Fibroblast of lung (primary cell): Measurements from ENCODE around the gene CYTH4. TPM values are rescaled to one million over a fixed set of nuclear protein-coding genes. Genes with fewer than 3 reads are reported as not detected.

Experiments used
- DNase-seq, 2 donors: peaks; one replicate each; pipeline versions ENCODE4 v3.0.0 to v3.0.0-alpha.2; 2010; ENCODE audit warnings: low read depth in 2 of 2
- H2AFZ ChIP-seq: 2 replicates; pipeline ENCODE4 v1.5.1; 2012; ENCODE audit warnings: low read length, control low read depth, inconsistent platforms
- H3K27ac ChIP-seq: 2 replicates; pipeline ENCODE4 v1.5.1; 2011; ENCODE audit warnings: low read length, control low read depth; ENCODE audit not compliant: insufficient read depth
- H3K27me3 ChIP-seq: 2 replicates; pipeline ENCODE4 v1.5.1; 2011; ENCODE audit warnings: mild to moderate bottlenecking, low read length; ENCODE audit not compliant: control insufficient read depth, insufficient read depth
- H3K36me3 ChIP-seq: 2 replicates; pipeline ENCODE4 v1.5.1; 2011; ENCODE audit warnings: low read length; ENCODE audit not compliant: control insufficient read depth, insufficient read depth
- H3K4me1 ChIP-seq: 2 replicates; pipeline ENCODE4 v1.5.1; 2011; ENCODE audit warnings: low read length; ENCODE audit not compliant: control insufficient read depth, insufficient read depth; ENCODE audit errors: extremely low read depth
- H3K4me2 ChIP-seq: 2 replicates; pipeline ENCODE4 v1.5.1; 2011; ENCODE audit warnings: low read length, control low read depth; ENCODE audit not compliant: insufficient read depth; ENCODE audit errors: extremely low read depth
- H3K4me3 ChIP-seq, 4 experiments: fragments of 200-600 bp in 1 of 4; sonication (generic) in 1 of 4; replicated peaks in 1 of 4; 2 replicates each; pipeline ENCODE4 v1.5.1; 2011 to 2016; ENCODE audit warnings: low read length in 4 of 4, low read depth in 3 of 4, mild to moderate bottlenecking in 3 of 4, control low read depth in 2 of 4, inconsistent platforms in 1 of 4, mixed read lengths in 1 of 4; ENCODE audit not compliant: insufficient read depth in 1 of 4; ENCODE audit errors: control extremely low read depth in 1 of 4
- H3K79me2 ChIP-seq: 2 replicates; pipeline ENCODE4 v1.5.1; 2012; ENCODE audit warnings: mild to moderate bottlenecking, low read length, inconsistent platforms; ENCODE audit not compliant: control insufficient read depth, insufficient read depth
- H3K9ac ChIP-seq: 2 replicates; pipeline ENCODE4 v1.5.1; 2011; ENCODE audit warnings: mild to moderate bottlenecking, low read length, control low read depth; ENCODE audit not compliant: insufficient read depth
- H3K9me3 ChIP-seq: 2 replicates; pipeline ENCODE4 v1.5.1; 2012; ENCODE audit warnings: low read depth, low read length; ENCODE audit not compliant: control insufficient read depth, insufficient read depth
- H4K20me1 ChIP-seq: 2 replicates; pipeline ENCODE4 v1.5.1; 2011; ENCODE audit warnings: low read length; ENCODE audit not compliant: control insufficient read depth, insufficient read depth; ENCODE audit errors: extremely low read depth
- CTCF ChIP-seq, 2 donors: IDR thresholded peaks in 1 of 2; conservative IDR thresholded peaks in 1 of 2; 1 replicate in 1 of 2; 2 replicates in 1 of 2; pipeline ENCODE4 v1.5.1; 2011 to 2012; ENCODE audit warnings: low read length in 2 of 2, control low read depth in 1 of 2, inconsistent platforms in 1 of 2, low read depth in 1 of 2, mild to moderate bottlenecking in 1 of 2
- EZH2 ChIP-seq: IDR thresholded peaks from 2 replicates; pipeline ENCODE4 v1.5.1; 2012; ENCODE audit warnings: low read length, control low read depth, mild to moderate bottlenecking; ENCODE audit errors: missing control alignments
- polyA plus RNA-seq, 2 donors: library from polyadenylated mRNA; depleted of rRNA in 1 of 2; stranded (reverse) in 1 of 2; unstranded in 1 of 2; fragments of >200 nt; gene quantifications; 2 replicates each; pipeline ENCODE4 v1.2.1, GENCODE V29; 2011 to 2012; ENCODE audit warnings: missing spikeins in 1 of 2
- total RNA-seq: library from RNA; depleted of rRNA; stranded (reverse); fragments of >200 nt; gene quantifications from 2 replicates; pipeline ENCODE4 v1.2.1, GENCODE V29; 2014

The CYTH4 gene
- total and polyA plus RNA-seq, 2 donors (not counting 1 experiment from before 2014, with no cell fraction given) = under 0.01 TPM; not detected in 1

GRCh38 chr22:37240240-37240940 is 41.9 kb upstream of the CYTH4 start:
- H2AFZ ChIP-seq = no peak overlapping the region
- no peaks in the 10 kb centered on the region for H4K20me1 ChIP-seq
- no peaks in the 10 kb centered on the region for H3K36me3 ChIP-seq
- no peak overlapping the region for H3K27ac ChIP-seq
- H3K4me3 ChIP-seq = no peak overlapping the region
- no peaks in the 10 kb centered on the region for H3K79me2 ChIP-seq
- H3K9me3 ChIP-seq = no peaks in the 10 kb centered on the region
- no peak overlapping the region for H3K9ac ChIP-seq
- TF ChIP-seq CTCF (conservative IDR thresholded peaks at IDR 0.05 in 1 of 2, IDR thresholded peaks at IDR 0.05 in 1 of 2; ENCODE audit: low read depth in 1 of 2, low read length in 2 of 2) (no peak), EZH2 (no peak)
- no peak overlapping the region for H3K4me2 ChIP-seq
- no peak for DNase-seq
- H3K4me1 ChIP-seq = peaks cover 9% of the 10 kb centered on the region
- H3K27me3 ChIP-seq = no peaks in the 10 kb centered on the region

GRCh38 chr22:37240941-37241320 is 41.4 kb upstream of the CYTH4 start:
- Histone ChIP-seq H3K79me2 (no peaks in the 10 kb centered on the region), H3K27me3 (no peaks in the 10 kb centered on the region), H3K4me3 (no peak overlapping the region), H3K4me1 (peaks cover 9% of the 10 kb centered on the region), H3K27ac (no peak overlapping the region), H3K36me3 (no peaks in the 10 kb centered on the region), H3K9me3 (no peaks in the 10 kb centered on the region), H4K20me1 (no peaks in the 10 kb centered on the region), H3K9ac (no peak overlapping the region), H2AFZ (no peak overlapping the region), H3K4me2 (no peak overlapping the region)
- DNase-seq = no peak
- TF ChIP-seq CTCF (conservative IDR thresholded peaks at IDR 0.05 in 1 of 2, IDR thresholded peaks at IDR 0.05 in 1 of 2; ENCODE audit: low read depth in 1 of 2, low read length in 2 of 2) (no peak), EZH2 (no peak)

- Histone ChIP-seq H3K4me2 (no peak overlapping the region), H3K36me3 (no peaks in the 10 kb centered on the region), H3K9me3 (no peaks in the 10 kb centered on the region), H3K27ac (no peak overlapping the region), H3K4me3 (no peak overlapping the region), H3K79me2 (no peaks in the 10 kb centered on the region), H2AFZ (no peak overlapping the region), H3K27me3 (no peaks in the 10 kb centered on the region), H4K20me1 (no peaks in the 10 kb centered on the region), H3K9ac (no peak overlapping the region), H3K4me1 (peaks cover 9% of the 10 kb centered on the region)
- DNase-seq = peak in 1 of 2 donors; percentile 6
- no peak for TF ChIP-seq EZH2
- TF ChIP-seq CTCF (conservative IDR thresholded peaks at IDR 0.05 in 1 of 2, IDR thresholded peaks at IDR 0.05 in 1 of 2; ENCODE audit: low read depth in 1 of 2, low read length in 2 of 2) = no peak
Measured at GRCh38 chr22:37241351-37242142, 40.8 kb upstream of the CYTH4 start.
